ENCODE data around the gene DOCK1.
"Not testable (repeated sequence)": the region's sequence is repeated elsewhere in the genome, so short reads cannot be mapped to it uniquely, and the experiment has no call there.

The DOCK1 gene

DNA sequence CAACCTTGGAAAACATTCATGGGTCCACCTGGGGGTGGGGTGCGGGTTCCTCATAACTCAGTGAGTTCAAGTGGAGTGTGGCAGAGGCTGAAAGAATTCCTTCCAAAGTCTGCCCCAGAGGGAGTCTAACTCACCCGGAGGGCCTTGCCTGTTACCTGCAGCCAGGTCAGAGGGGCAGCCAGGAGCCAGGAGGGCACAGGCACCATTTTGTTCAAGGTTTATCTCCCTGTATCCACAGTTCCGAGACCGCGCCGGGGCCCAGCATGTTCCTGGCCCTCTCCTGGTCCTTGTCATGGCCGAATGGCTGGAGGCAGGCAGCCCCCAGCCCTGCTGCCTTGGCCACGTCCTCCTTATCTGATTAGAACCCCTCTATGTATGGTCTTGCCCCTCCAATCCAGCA lies 11.4 kb upstream of the DOCK1 start:
- Histone ChIP-seq H3K9ac (ENCODE audit: low read length) (no peak overlapping the region), H3K27ac (ENCODE audit: low read length) (no peak overlapping the region), H3K4me1 (ENCODE audit: low read length) (no peaks in the 10 kb centered on the region), H3K36me3 (replicated peaks; ENCODE audit: insufficient read depth, low read length) (no peaks in the 10 kb centered on the region), H3K4me2 (ENCODE audit: low read depth, low read length) (no peak overlapping the region), H3K9me2 (replicated peaks; ENCODE audit: insufficient read depth, low read length) (no peaks in the 10 kb centered on the region), H3K27me3 (replicated peaks; ENCODE audit: insufficient read depth, low read length) (no peaks in the 10 kb centered on the region), H3K4me3 (ENCODE audit: low read length) (no peak overlapping the region), H2AFZ (ENCODE audit: low read length) (no peak overlapping the region), H3K9me3 (replicated peaks; ENCODE audit: insufficient read depth, low read length) (no peaks in the 10 kb centered on the region), H3K79me2 (ENCODE audit: low read length) (no peaks in the 10 kb centered on the region), H3F3A (ENCODE audit: insufficient read depth, low read length) (no peaks in the 10 kb centered on the region), H4K20me1 (ENCODE audit: insufficient read depth, low read length) (no peaks in the 10 kb centered on the region)
- TF ChIP-seq EZH2 (optimal IDR thresholded peaks at IDR 0.05; ENCODE audit: low read depth, low read length) = no peak
- no peak for TF ChIP-seq EZH2phosphoT487 (IDR thresholded peaks at IDR 0.05; ENCODE audit: low read length)
- TF ChIP-seq, protein P1, sequence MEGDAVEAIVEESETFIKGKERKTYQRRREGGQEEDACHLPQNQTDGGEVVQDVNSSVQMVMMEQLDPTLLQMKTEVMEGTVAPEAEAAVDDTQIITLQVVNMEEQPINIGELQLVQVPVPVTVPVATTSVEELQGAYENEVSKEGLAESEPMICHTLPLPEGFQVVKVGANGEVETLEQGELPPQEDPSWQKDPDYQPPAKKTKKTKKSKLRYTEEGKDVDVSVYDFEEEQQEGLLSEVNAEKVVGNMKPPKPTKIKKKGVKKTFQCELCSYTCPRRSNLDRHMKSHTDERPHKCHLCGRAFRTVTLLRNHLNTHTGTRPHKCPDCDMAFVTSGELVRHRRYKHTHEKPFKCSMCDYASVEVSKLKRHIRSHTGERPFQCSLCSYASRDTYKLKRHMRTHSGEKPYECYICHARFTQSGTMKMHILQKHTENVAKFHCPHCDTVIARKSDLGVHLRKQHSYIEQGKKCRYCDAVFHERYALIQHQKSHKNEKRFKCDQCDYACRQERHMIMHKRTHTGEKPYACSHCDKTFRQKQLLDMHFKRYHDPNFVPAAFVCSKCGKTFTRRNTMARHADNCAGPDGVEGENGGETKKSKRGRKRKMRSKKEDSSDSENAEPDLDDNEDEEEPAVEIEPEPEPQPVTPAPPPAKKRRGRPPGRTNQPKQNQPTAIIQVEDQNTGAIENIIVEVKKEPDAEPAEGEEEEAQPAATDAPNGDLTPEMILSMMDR (IDR thresholded peaks at IDR 0.05; ENCODE audit: low read length) = no peak
- no peak for DNase-seq

DNA sequence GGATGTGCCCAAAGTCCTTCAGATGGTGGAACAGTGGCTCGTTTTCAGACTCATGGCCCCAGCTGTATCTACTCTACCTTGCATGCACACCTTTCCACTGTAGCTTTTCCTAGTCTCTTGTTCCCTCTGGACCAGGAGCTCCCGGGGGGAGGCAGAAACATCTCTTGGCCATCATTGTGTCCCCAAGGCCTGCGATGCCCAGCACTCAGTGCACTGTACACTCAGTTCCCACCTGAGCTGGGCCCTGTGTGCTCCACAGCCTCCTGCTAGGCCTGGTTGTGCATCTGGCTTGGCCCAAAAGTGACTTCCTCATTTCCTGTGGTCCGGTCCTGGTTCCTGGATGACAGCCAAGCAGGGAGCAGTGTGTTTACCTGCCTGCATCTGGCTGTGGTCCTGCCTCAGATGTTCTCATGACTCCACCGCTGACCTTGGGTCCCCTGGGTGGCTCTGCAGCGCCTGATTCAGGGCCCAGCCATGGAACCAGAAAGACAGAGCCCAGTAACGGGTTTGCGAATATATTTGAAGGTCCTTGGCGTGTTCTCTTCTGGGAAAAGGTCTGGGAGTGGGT lies 9.9 kb upstream of the DOCK1 start:
- Histone ChIP-seq H3K4me3 (ENCODE audit: low read length) (no peak overlapping the region), H3F3A (ENCODE audit: insufficient read depth, low read length) (no peaks in the 10 kb centered on the region), H3K9me2 (replicated peaks; ENCODE audit: insufficient read depth, low read length) (no peaks in the 10 kb centered on the region), H3K4me1 (ENCODE audit: low read length) (no peaks in the 10 kb centered on the region), H3K27ac (ENCODE audit: low read length) (no peak overlapping the region), H2AFZ (ENCODE audit: low read length) (no peak overlapping the region), H3K36me3 (replicated peaks; ENCODE audit: insufficient read depth, low read length) (no peaks in the 10 kb centered on the region), H3K79me2 (ENCODE audit: low read length) (no peaks in the 10 kb centered on the region), H3K27me3 (replicated peaks; ENCODE audit: insufficient read depth, low read length) (no peaks in the 10 kb centered on the region), H4K20me1 (ENCODE audit: insufficient read depth, low read length) (no peaks in the 10 kb centered on the region), H3K9ac (ENCODE audit: low read length) (no peak overlapping the region), H3K4me2 (ENCODE audit: low read depth, low read length) (no peak overlapping the region), H3K9me3 (replicated peaks; ENCODE audit: insufficient read depth, low read length) (no peaks in the 10 kb centered on the region)
- DNase-seq = no peak
- no peak for TF ChIP-seq EZH2phosphoT487 (IDR thresholded peaks at IDR 0.05; ENCODE audit: low read length)
- TF ChIP-seq, protein P1 (IDR thresholded peaks at IDR 0.05; ENCODE audit: low read length) = no peak
- no peak for TF ChIP-seq EZH2 (optimal IDR thresholded peaks at IDR 0.05; ENCODE audit: low read depth, low read length)

DNA sequence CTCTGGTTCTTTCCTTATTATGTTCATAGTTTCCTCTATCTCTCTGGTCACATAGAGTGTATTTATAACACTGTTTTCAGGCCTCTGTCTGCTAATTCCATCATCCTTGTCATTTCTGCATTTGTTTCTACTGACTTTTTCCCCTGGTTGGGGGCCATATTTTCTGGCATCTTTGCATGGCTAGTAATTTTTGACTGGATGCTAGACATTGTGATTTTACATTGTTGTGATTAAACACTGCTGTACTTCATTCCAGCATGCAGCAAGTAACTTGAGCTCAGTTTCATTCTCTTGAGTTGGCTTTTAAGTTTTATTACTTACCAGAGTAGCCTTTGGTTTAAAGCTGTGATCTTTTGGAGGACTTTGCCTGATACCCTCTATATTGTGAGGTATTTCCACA lies 6.8 kb upstream of the DOCK1 start:
- no peak overlapping the region for H2AFZ ChIP-seq (ENCODE audit: low read length)
- no peaks in the 10 kb centered on the region for H3K9me3 ChIP-seq (replicated peaks; ENCODE audit: insufficient read depth, low read length)
- no peak overlapping the region for H3K9ac ChIP-seq (ENCODE audit: low read length)
- DNase-seq = no peak
- H3K36me3 ChIP-seq (replicated peaks; ENCODE audit: insufficient read depth, low read length) = no peaks in the 10 kb centered on the region
- no peak overlapping the region for H3K27ac ChIP-seq (ENCODE audit: low read length)
- no peaks in the 10 kb centered on the region for H4K20me1 ChIP-seq (ENCODE audit: insufficient read depth, low read length)
- no peaks in the 10 kb centered on the region for H3K27me3 ChIP-seq (replicated peaks; ENCODE audit: insufficient read depth, low read length)
- H3K4me2 ChIP-seq (ENCODE audit: low read depth, low read length) = no peak overlapping the region
- no peaks in the 10 kb centered on the region for H3F3A ChIP-seq (ENCODE audit: insufficient read depth, low read length)
- no peak overlapping the region for H3K4me3 ChIP-seq (ENCODE audit: low read length)
- H3K79me2 ChIP-seq (ENCODE audit: low read length) = no peaks in the 10 kb centered on the region
- no peaks in the 10 kb centered on the region for H3K4me1 ChIP-seq (ENCODE audit: low read length)
- TF ChIP-seq EZH2phosphoT487 (IDR thresholded peaks at IDR 0.05; ENCODE audit: low read length) (no peak), EZH2 (optimal IDR thresholded peaks at IDR 0.05; ENCODE audit: low read depth, low read length) (no peak)
- TF ChIP-seq, protein P1 (IDR thresholded peaks at IDR 0.05; ENCODE audit: low read length) = no peak
- no peaks in the 10 kb centered on the region for H3K9me2 ChIP-seq (replicated peaks; ENCODE audit: insufficient read depth, low read length)

DNA sequence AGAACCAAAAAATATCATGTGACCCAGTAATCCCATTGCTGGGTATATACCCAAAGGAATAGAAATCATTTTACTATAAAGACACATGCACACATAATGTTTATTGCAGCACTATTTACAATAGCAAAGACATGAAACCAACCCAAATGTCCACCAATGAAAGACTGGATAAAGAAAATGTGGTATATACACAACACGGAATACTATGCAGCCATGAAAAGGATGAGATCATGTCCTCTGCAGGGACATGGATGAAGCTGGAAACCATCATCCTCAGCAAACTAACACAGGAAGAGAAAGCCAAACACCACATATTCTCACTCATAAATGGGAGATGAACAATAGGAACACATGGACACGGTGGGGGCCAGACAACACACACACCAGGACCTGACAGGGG lies 5.7 kb upstream of the DOCK1 start:
- H3K27me3 ChIP-seq (replicated peaks; ENCODE audit: insufficient read depth, low read length); H4K20me1 ChIP-seq (ENCODE audit: insufficient read depth, low read length); DNase-seq; H3K79me2 ChIP-seq (ENCODE audit: low read length); H3K9ac ChIP-seq (ENCODE audit: low read length); H3K27ac ChIP-seq (ENCODE audit: low read length); H3K4me3 ChIP-seq (ENCODE audit: low read length); H3K36me3 ChIP-seq (replicated peaks; ENCODE audit: insufficient read depth, low read length); H3K9me3 ChIP-seq (replicated peaks; ENCODE audit: insufficient read depth, low read length); H3K9me2 ChIP-seq (replicated peaks; ENCODE audit: insufficient read depth, low read length); H3F3A ChIP-seq (ENCODE audit: insufficient read depth, low read length); H2AFZ ChIP-seq (ENCODE audit: low read length); H3K4me1 ChIP-seq (ENCODE audit: low read length); H3K4me2 ChIP-seq (ENCODE audit: low read depth, low read length): not testable (repeated sequence)

Data from MM.1S (cell line).